ENCODE measurements around the gene HYOU1. TPM values are rescaled to one million over a fixed set of nuclear protein-coding genes. Genes with fewer than 3 reads are reported as not detected.

The HYOU1 gene
- total RNA-seq, 4 donors from 2014 or later, result 21.8 to 47.0 (median 33.0) TPM

DNA sequence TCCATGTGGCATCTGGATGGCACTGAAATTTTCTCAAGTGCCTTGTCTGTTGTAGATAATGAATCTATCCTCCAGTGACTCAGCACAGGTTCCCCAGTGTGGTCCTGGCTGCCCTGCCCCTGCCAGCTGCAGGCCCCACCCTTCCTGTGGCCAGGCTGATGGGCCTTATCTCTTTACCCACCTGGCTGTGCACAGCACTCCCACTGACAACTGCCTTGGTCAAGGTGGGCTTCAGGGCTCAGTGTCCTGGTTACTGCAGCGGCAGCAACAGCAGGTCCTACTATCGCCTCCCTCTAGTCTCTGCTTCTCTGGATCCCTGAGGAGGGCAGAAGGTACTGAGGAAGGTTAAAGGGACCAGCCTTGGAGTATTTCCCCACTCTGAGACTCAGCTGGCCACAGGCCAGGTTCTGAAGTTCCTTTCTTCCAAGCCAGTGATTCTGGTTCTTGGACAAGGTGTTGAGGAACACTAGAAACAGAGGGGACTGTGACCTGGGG, 30.8 kb upstream of the HYOU1 start:
- intact Hi-C loops (cut with DNase I; ENCODE audit: low total_unique reads), result no loop called here

DNA sequence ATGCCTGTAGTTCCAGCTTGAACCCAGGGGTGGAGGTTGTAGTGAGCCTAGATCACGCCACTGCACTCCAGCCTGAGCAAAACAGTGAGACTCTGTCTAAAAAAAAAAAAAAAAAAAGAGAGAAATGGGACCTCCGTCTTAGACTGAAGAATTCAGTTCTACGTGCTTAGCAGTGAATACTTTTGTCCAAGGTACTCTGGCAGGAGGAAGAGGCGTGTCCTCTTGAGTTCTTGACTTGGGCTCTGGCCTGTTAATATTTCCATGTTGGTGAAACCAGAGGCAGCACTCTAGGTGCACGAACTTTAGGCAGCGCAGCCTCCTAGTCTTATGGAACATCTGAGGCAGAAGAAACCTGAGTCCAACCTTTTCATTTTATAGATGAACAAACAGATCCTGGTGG, 30.1 kb upstream of the HYOU1 start:
- WGBS, 2 donors, result 86 to 87% methylated on average over 6 of the region's 6 CpGs
- H3K4me3 ChIP-seq (ENCODE audit: low read depth, poor library complexity, severe bottlenecking), result no peak overlapping the region
- TF ChIP-seq, protein P1, sequence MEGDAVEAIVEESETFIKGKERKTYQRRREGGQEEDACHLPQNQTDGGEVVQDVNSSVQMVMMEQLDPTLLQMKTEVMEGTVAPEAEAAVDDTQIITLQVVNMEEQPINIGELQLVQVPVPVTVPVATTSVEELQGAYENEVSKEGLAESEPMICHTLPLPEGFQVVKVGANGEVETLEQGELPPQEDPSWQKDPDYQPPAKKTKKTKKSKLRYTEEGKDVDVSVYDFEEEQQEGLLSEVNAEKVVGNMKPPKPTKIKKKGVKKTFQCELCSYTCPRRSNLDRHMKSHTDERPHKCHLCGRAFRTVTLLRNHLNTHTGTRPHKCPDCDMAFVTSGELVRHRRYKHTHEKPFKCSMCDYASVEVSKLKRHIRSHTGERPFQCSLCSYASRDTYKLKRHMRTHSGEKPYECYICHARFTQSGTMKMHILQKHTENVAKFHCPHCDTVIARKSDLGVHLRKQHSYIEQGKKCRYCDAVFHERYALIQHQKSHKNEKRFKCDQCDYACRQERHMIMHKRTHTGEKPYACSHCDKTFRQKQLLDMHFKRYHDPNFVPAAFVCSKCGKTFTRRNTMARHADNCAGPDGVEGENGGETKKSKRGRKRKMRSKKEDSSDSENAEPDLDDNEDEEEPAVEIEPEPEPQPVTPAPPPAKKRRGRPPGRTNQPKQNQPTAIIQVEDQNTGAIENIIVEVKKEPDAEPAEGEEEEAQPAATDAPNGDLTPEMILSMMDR (IDR thresholded peaks at IDR 0.05), result no peak
- TF ChIP-seq POLR2A (IDR thresholded peaks at IDR 0.05), result no peak
- intact Hi-C loops (cut with DNase I; ENCODE audit: low total_unique reads), result no loop called here
- DNase-seq (ENCODE audit: low spot score in 2 of 2), result no peak

More for the DNA sequence above, 30.8 kb upstream of the HYOU1 start:
- H3K4me3 ChIP-seq (ENCODE audit: low read depth, poor library complexity, severe bottlenecking), result no peak overlapping the region
- no peak for TF ChIP-seq POLR2A (IDR thresholded peaks at IDR 0.05)
- TF ChIP-seq, protein P1 (IDR thresholded peaks at IDR 0.05), result no peak
- WGBS, 2 donors, result 95 to 96% methylated on average over 2 of the region's 2 CpGs
- DNase-seq (ENCODE audit: low spot score in 2 of 2), result no peak

DNA sequence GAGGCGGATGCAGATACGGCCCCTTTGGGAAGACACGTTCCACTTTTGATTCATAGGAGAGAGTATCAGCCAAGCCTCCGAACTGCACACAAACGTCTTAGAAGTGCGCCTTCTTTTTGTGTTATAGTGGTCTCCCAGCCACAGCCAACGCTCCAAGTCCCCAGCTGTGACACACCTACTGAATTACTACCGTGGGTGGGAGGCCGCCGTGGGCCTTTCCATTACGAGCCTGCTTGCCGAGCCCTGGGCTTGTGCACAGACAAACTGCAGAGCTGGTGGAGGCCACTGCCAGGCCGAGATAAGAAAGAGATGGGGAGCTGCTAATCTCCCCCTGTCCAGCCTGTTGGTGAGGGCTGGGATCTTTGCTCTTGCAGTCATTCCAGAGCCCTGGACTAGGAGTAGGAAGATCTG, 28.4 kb upstream of the HYOU1 start:
- 0 to 1% methylated on average over 13 of the region's 13 CpGs for WGBS, 2 donors
- TF ChIP-seq, protein P1 (IDR thresholded peaks at IDR 0.05), result no peak
- no peak for TF ChIP-seq POLR2A (IDR thresholded peaks at IDR 0.05)
- H3K4me3 ChIP-seq (ENCODE audit: low read depth, poor library complexity, severe bottlenecking), result peak overlapping the region; percentile 42
- peak in 1 of 2 donors; percentile 88 for DNase-seq (ENCODE audit: low spot score in 2 of 2)
- intact Hi-C loops (cut with DNase I; ENCODE audit: low total_unique reads), result no loop called here

DNA sequence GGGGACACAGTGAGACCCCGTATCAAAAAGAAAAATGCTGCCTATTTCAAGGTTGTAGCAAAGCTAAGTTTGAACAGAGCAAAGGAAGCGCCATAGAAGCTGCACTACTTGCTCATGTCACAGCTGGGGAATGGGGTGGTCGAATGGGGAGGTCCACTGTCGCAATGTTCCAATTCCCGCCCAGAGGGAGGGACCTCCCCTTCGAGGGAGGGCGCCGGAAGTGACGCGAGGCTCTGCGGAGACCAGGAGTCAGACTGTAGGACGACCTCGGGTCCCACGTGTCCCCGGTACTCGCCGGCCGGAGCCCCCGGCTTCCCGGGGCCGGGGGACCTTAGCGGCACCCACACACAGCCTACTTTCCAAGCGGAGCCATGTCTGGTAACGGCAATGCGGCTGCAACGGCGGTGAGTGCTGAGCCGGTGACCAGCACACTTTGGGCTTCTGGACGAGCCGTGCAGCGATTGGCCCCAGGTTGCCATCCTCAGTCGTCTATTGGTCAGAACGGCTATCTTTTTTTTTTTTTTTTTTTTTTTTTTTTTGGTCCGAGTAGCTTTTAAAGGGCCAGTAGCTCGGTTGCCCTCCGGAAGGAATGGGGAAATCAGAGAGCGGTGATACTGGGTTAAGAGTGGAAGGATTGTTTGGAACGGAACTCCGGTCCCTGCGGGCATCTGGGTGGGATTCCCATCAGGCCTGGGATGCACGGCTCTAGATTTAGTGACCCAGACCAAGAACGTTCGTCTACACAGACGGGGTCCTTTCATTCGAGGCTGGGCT, 27.8 kb upstream of the HYOU1 start, which contains the start of gene HMBS:
HMBS (plus strand) TSS at position 219 of the 774 bp plus-strand sequence; CDS start at position 372, 153 bp downstream.
- DNase-seq (ENCODE audit: low spot score in 2 of 2), result peak; percentile 90 to 99
- H3K4me3 ChIP-seq (ENCODE audit: low read depth, poor library complexity, severe bottlenecking), result peak within 1 kb of the TSS; percentile 42
- 0% methylated on average over 41 to 44 of the region's 45 CpGs for WGBS, 2 donors
- no peak for TF ChIP-seq POLR2A (IDR thresholded peaks at IDR 0.05)
- TF ChIP-seq, protein P1 (IDR thresholded peaks at IDR 0.05), result no peak
- intact Hi-C loops (cut with DNase I; ENCODE audit: low total_unique reads), result no loop called here

DNA sequence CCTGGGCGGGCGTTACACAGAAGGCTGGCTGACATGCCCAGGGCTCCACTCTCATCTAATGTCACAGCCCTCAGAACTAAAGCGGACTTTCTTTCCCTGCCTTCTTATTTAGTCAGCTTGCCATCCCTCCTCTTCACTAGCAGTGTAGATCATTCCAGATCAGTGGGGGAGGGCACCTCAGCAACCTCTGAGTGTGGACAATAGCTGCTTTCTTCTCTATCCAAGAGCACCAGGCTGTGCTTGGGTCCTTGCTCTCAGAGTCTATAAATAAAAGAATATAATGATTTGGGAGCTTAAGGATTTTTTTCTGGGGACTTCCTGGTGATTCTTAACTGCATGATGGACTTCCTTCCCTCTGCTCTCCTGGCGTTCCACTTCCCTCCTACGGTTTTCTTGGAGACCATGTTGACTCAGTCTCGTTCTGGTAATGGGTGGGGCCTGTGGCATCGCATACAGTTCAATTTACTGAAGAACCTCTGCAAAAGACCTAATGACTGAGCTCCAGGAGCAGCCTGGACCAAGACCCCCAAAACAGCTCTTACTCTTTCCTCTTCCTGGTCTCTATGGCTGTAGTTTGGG, 24.8 kb upstream of the HYOU1 start:
- intact Hi-C loops (cut with DNase I; ENCODE audit: low total_unique reads), result no loop called here
- DNase-seq (ENCODE audit: low spot score in 2 of 2), result no peak
- WGBS, 2 donors, result 68% methylated on average over 7 of the region's 7 CpGs
- TF ChIP-seq POLR2A (IDR thresholded peaks at IDR 0.05), result no peak
- TF ChIP-seq, protein P1 (IDR thresholded peaks at IDR 0.05), result no peak
- no peak overlapping the region for H3K4me3 ChIP-seq (ENCODE audit: low read depth, poor library complexity, severe bottlenecking)
